Measurements from ENCODE around the gene DHX30.
"Not testable (repeated sequence)": the region's sequence is repeated elsewhere in the genome, so short reads cannot be mapped to it uniquely, and the experiment has no call there.

The DHX30 gene, protein sequence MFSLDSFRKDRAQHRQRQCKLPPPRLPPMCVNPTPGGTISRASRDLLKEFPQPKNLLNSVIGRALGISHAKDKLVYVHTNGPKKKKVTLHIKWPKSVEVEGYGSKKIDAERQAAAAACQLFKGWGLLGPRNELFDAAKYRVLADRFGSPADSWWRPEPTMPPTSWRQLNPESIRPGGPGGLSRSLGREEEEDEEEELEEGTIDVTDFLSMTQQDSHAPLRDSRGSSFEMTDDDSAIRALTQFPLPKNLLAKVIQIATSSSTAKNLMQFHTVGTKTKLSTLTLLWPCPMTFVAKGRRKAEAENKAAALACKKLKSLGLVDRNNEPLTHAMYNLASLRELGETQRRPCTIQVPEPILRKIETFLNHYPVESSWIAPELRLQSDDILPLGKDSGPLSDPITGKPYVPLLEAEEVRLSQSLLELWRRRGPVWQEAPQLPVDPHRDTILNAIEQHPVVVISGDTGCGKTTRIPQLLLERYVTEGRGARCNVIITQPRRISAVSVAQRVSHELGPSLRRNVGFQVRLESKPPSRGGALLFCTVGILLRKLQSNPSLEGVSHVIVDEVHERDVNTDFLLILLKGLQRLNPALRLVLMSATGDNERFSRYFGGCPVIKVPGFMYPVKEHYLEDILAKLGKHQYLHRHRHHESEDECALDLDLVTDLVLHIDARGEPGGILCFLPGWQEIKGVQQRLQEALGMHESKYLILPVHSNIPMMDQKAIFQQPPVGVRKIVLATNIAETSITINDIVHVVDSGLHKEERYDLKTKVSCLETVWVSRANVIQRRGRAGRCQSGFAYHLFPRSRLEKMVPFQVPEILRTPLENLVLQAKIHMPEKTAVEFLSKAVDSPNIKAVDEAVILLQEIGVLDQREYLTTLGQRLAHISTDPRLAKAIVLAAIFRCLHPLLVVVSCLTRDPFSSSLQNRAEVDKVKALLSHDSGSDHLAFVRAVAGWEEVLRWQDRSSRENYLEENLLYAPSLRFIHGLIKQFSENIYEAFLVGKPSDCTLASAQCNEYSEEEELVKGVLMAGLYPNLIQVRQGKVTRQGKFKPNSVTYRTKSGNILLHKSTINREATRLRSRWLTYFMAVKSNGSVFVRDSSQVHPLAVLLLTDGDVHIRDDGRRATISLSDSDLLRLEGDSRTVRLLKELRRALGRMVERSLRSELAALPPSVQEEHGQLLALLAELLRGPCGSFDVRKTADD

DNA sequence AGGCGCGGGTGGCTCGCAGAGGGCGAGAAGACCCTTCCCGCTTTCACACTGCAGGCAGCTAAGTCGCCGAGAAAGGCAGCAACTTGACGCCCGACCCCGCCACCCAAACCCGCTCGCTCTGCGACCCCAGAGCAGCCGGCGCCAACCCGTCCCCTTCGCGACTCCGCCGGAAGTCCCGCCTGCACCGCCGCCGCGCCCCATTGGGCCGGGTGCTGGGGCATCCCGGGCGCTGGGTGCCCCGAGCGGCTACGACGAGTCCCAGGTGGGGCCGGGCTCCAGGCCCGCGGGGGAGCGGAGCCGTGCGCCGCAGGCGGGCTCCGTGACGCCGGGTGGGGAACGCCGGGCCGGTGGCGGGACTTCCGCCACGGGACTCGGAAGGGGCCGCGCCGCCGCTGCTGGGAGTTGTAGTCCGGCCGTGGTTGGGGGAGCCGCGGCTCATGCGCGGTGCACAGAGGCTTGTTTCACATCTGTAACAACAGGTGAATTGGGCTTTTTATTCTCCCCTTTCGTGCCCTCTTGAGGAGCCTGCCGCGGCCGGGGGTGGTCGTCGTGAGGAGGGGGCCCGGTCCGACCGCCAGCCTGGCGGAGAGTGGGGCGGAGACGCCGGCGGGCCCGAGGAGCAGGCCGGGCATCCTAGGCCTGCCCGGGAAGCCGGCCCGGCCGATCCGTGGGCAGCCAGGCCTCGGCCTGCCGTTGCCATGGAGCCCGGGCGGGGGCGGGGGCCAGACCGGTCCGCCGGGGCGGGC is at the start of gene DHX30:
Gene DHX30 (plus strand): TSS at position 405 of the 746 bp plus-strand sequence. CDS start 7,546 bp downstream, outside the sequence.
- peak; percentile 85 for DNase-seq

DNA sequence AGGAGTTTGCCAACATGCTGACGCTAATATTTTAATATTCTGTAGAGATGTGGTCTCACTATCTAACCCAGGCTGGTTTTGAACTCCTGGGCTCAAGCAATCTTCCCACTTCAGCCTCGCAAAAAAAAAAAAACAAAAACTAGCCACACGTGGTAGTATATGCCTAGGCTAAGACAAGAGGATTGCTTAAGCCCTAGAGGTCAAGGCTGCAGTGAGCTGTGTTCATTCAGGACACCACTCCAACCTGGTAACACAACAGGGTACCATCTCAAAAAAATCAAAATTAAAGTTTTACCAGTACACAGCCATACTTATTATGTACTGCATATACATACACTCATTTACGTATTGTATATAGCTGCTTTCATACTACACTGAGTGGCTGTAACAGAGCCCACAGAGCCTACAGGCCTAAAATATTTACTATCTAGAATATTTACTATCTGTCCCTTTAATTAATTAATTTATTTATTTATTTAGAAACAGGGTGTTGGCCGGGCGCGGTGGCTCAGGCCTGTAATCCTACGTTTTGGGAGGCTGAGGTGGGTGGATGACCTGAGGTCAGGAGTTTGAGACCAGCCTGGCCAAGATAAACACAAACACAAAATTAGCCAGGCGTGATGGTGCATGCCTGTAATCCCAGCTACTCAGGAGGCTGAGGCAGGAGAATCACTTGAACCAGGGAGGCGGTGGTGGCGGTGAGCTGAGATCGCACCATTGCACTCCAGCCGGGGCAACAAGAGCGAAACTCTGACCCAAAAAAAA is 44.5 kb upstream of the DHX30 start:
- no peak for DNase-seq

DNA sequence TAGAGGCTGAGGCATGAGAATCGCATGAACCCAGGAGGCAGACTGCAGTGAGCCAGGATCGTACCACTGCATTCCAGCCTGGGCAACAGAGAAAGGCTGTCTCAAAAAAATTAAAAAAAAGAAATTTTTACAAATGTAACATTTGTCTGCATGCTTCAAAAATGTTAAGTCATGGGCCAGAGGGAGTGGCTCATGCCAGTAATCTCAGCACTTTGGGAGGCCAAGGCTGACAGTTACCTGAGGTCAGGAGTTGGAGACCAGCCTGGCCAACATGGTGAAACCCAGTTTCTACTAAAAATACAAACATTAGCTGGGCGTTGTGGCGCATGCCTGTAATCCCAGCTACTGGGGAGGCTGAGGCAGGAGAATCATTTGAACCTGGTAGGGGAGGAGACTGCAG is 42.7 kb upstream of the DHX30 start:
- not testable (repeated sequence) for DNase-seq

DNA sequence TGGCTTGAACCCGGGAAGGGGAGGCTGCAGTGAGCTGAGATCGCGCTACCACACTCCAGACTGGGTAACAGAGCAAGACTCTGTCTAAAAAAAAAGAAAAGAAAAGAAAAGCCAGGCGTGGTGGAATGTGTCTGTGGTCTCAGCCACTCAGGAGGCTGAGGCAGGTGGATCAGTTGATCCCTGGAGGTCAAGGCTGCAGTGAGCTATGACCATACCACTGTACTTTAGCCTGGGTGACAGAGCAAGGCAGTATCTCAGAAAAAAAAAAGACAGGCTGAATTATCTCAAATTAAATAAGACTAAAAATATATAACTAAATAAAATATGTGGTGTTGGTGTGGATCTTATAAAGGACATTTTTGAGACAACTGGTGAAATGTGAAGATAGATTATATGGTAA is 41.9 kb upstream of the DHX30 start:
- DNase-seq: no peak

DNA sequence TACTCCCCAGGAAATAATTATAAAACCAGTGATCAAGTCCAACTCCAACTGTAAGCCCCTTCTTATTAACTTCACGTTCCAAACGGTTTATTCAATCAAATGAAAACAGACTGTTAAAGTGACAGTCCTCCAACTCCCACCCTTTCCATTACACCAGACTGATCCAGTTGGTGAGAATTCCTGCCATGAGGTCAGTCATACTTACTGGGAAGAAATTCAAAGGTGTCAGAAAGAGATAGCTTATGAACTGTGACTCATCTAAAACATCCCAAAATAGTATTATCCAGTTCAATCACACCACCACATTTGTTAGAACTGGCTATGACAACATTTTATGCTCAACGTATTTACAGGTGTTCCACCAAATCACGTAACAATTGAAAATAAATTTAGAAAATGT is 40.7 kb upstream of the DHX30 start:
- DNase-seq: peak; percentile 26

DNA sequence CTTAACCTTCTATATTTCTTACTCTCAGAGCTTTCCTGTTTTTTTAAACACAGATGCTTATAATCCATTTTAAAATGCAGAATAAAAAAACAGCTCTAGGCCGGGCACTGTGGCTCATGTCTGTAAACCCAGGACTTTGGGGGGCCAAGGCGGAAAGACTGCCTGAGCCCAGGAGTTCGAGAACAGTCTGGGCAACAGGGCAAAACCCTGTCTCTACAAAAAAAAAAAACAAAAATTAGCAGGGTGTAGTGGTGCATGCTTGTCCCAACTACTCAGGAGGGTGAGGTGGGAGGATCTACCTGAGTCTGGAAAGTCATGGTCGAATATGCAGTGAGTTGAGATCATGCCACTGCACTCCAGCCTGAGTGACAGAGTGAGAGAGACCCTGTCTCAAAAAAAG is 36.8 kb upstream of the DHX30 start:
- no peak for DNase-seq

DNA sequence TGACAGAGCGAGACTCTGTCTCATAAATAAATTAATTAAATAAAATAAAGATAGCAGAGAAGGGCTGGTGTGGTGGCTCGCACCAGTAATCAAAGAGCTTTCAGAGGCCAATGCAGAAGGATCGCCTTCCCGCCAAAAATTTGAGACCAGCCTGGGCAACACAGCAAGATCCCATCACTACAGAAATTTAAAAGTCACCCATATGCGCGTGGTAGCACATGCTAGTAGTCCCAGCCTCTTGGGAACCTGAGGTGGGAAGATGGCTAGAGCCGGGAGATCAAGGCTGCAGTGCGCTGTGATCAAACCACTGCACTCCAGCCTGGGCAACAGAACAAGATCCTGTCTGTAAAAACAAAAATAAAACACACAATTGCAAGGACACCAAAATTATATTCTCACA is 30.9 kb upstream of the DHX30 start:
- DNase-seq: no peak

DNA sequence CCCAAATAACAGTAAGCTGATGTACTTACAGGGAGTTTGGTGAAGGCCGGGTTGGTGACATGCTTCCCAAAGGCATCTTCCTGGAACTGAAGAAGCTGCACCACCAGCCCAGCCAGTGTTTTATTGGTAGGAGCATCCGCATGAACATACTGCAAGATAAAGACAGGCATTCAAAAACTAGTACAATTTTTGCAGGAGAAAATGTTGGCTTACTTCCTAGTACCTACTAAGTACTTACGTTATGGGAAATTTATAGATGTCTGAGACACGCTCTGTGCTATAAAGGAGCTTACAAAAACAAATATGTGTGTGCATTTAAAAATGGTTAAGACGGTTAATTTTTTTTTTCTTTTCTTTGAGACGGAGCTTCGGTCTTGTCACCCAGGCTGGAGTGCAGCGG is 30.1 kb upstream of the DHX30 start:
- DNase-seq: no peak

DNA sequence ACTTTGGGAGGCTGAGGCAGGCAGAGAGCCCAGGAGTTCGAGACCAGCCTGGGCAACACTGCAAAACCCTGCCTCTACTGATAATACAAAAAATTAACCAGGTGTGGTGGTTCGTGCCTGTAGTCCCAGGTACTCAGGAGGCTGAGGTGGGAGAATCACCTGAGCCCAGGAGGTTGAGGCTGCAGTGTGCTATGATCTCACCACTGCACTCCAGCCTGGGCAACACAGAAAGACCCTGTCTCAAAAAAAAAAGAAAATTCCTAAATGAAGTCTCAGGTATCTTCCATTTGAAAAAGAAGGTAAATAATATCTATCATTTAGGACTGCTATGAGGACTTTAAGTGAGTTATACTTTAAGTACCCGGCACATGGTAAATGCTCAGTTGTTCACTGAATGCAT is 24.2 kb upstream of the DHX30 start:
- no peak for DNase-seq

DNA sequence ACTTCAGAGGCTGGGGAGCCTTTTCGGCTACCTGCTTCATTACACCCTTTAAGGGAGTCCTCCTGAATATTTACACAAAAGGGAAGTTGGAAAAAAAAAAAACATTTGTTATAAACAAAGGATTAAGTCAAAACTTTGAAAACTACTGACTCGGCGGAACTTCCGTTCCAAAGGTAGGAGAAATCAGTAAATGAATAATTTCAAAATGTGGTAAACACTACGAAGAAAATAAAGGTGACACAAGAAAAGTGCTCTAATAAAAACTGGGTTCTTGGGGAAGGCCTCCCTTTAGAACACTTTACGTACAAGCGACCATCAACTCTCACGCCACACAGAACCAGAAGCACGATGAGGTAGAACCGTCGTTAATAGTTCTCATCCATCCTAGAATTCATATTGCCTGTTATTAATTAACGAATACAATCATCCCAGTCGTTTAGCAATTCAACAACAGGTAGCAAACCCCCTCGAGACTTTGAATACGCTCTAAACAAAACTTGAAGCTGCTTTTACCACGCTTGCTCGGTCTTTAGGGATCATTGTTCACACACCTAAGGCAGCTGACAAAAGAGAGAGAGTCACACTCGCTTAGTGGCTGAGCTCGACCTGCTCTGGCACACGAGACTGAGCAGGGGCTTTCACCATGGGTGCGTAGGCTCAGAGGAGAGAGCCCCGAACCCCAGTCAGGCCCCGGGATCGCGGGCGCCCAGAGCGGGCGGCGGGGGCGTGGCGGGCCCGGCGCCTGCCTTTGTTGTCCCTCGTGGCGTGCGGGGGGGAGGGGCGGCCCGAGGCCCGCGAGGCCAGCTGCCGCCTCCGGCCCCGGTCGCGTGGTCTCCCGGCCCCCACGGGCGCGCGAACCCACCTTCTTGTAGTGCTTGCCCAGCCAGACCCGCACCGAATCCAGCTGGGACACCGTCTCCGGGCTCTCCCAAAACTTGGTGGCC is 21.9 kb upstream of the DHX30 start:
- DNase-seq: peak; percentile 61

DNA sequence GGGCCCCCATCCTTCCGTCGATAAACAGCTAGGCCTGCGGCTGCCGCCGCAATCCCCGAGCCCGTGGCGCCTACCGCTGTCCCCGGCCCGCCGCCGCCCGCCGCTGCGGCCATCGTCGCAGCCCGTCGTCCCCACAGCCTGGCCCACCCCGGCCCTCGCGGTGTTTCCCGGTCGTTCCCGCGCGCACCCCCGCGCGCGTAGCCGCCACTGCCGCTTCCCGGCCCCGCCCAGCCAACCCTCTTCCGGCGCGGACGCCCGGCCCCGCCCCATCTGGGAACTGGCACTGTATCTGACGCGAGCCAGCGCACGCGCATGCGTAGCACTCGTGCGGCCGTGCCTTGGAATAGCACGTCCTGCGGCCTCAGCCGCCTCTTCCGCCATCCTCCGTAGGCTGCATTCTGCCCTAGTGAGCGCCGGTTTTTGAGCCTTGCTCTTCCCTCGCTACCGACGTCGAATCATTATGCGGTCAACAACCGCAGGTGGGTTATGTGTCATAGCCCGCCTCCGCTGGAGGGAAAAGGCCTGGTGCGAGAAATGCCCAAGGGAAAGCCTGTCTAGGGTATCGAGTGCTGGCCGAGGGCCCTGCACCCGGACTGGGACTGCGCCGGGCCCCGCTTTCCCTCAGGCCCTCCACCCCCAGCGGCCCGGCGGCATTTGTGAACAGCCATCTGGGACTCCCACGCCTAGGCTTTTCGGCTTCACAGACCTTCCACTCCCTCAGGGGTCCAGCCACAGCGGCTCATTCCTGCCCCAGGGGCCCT is 21.1 kb upstream of the DHX30 start, which contains the start of gene SMARCC1:
Gene SMARCC1 (minus strand): TSS at position 209 of the 761 bp plus-strand sequence. CDS start 96 bp downstream, at position 113.
- DNase-seq: peak; percentile 97

DNA sequence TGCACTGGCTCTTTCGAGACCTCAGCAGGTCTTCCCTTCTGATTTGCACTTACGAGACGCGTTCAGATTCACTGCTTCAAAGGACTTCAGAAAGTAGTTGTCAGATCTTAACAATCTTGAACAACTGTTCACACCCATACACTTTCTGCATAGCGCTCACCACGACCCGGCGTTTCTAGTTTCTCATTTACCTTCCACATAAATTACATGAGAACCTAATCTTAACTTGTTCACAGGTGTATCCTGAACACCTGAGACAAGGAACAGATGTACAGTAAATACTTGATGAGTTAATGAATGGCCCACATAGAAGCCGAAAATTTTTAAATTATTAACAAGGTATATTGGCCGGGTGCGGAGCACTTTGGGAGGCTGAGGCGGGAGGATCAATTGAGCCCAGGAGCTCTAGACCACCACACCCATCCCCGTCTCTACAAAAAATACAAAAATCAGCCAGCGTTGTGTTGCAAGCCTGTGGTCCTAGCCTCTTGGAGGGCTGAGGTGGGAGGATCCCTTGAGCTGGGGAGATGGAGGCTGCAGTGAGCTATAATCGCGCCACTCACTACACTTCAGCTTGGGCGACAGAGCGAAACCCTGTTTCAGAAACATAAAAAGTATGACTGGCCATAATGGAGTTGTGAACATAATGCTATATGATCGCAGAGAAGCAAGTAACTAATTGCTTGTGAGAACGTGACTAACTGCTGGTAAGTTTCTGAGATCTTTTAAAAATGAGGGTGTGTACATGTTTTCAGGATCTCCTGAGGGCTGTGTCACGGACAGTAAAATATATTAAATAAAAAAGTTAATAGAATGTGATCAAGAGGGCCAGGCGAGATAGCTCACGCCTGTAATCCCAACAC is 20.3 kb upstream of the DHX30 start:
- DNase-seq: peak; percentile 55

DNA sequence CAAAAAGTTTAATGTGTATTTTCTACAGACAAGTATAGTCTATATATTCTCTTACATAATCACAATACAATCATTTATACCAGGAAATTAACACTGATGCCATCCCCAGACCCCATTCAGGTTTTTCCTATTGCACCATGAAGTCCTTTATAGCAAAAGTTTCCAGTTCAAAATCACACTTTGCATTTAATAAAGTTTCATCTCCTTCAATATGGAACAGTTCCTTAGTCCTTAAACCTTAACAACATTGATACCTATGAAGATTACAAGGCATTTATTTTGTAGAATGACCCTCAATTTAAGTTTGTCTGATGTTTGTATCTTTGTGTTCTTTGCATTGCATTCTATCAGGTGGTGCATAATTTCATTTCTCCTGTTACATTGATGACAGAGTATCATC is 19.3 kb upstream of the DHX30 start:
- no peak for DNase-seq

DNA sequence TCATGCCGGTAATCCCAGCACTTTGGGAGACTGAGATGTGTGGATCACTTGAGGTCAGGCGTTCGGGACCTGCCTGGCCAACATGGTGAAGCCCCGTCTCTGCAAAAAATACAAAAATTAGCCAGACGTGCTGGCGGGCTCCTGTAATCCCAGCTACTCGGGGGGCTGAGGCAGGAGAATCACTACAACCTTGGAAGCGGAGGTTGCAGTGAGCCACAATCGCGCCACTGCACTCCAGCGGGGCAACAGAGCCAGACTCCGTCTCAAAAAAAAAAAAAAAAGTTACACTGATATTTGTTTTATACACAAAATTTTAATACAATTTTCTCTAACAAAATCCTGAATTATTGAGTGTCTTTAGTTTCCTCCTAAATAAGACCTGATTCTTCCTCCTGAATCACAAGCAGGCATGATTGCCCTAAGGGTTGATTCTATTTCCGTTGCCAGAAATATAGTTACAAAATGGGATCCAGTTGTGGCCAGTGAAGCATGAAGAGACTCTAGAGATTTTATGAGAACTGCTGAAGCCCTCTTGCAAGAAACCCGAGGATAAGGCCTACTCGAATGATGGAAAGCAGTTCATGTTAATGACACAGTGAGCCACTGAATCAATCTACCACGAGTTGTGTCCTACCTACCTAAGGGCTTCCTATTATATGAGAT is 11.6 kb upstream of the DHX30 start:
- DNase-seq: no peak

DNA sequence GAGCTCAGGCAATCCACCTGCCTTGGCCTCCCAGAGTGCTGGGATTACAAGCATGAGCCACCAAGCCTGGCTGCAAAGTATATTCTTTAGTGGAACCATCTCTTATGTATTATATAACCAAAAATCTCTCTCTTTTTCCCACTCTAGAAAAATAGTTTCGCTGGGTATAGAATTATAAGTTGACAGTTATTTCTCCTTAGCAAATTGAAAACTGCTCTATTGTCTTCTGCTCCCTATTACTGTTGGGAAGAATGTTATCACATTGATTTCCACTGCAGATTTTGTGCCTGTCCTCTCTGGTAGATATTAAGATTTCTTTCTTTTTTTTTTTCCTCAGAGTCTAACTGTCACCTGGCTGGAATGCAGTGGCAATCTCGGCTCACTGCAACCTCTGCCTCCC is 10.2 kb upstream of the DHX30 start:
- DNase-seq: no peak

DNA sequence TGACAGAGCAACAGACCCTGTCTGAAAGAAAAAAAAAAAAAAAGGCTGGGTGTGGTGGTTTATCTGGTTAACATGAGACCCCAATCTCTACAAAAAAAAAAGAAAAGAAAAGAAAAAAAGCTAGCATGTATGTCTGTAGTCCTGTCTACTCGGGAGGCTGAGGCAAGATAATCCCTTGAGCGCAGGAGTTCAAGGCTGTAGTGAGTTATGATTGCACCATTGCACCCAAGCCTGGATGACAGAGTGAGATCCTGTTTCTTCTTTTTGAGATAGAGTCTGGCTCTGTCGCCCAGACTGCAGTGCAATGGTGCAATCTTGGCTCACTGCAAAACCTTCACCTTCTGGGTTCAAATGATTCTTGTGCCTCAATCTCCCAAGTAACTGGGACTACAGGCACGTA is 8.4 kb upstream of the DHX30 start:
- DNase-seq: peak; percentile 69

DNA sequence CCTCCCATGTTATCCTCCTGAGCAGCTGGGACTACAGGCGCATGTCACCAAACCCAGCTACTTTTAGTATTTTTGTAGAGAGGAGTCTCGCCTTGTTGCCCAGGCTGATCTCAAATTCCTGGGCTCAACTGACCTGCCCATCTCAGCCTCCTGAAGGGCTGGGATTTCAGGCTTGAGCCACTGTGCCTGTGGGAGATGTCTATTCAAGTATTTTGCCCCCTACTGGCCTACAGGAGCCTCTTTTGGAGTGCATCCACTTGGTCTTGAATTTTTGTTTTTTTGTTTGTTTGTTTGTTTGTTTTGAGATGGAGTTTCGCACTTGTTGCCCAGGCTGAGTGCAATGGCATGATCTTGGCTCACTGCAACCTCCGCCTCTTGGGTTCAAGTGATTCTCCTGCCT is 3.2 kb upstream of the DHX30 start:
- DNase-seq: peak; percentile 16

DNA sequence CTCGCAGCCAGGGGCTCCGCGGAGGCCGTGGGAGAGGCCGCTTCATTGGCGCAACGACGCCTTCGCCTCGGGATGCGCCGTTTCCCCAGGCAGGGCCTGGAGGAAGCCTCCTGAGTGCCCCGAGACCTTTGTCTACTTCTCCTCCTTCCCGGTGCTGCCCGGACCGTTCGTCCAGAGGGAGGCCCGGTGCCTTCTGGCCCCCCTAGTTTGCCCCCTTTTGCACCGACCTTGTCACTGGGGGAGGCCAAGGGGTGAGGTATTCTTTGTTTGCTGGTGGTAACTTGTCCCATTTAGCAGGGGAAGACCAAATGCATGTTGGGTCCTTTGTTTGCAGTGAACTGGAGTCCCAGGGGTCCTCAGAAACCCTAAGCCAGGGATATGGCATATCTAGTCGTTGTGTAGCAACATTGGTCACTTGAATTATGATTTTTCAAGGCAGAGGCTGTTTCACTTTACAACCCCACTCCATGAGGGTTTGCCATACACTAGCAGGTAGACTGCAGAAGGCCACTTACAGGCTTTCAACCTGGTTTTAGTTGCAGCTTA is 615 bp downstream of the DHX30 start:
- DNase-seq: peak; percentile 9
